SK-N-SH treated with all-trans-retinoic acid at 6 μM for 48 hours (cell line): Measurements from ENCODE around the gene SH2D3A.

Experiments used
- ARNTL ChIP-seq: fragments of 450-650 bp; formaldehyde crosslinking; IDR thresholded peaks from 2 replicates; pipeline ENCODE4 v1.5.0; 2020; ENCODE audit warnings: low read depth, mild to moderate bottlenecking, moderate library complexity, borderline replicate concordance
- ESRRG ChIP-seq: fragments of 250-450 bp; sonication (Bioruptor Pico); IDR thresholded peaks from 2 replicates; pipeline ENCODE4 v1.6.1; 2021; ENCODE audit warnings: mild to moderate bottlenecking
- GLIS3 ChIP-seq: fragments of 250-450 bp; sonication (Bioruptor Pico); IDR thresholded peaks from 2 replicates; pipeline ENCODE4 v1.5.0; 2020; ENCODE audit warnings: mild to moderate bottlenecking, moderate library complexity
- PPARA ChIP-seq: fragments of 250-450 bp; sonication (Bioruptor Pico); IDR thresholded peaks from 2 replicates; pipeline ENCODE4 v1.5.0; 2020; ENCODE audit warnings: mild to moderate bottlenecking, borderline replicate concordance
- RARB ChIP-seq: fragments of 250-450 bp; sonication (Bioruptor Pico); IDR thresholded peaks from 2 replicates; pipeline ENCODE4 v1.8.0; 2021; ENCODE audit warnings: mild to moderate bottlenecking, moderate library complexity
- SNAI2 ChIP-seq: fragments of 250-450 bp; sonication (Bioruptor Pico); IDR thresholded peaks from 2 replicates; pipeline ENCODE4 v1.5.0; 2020; ENCODE audit warnings: mild to moderate bottlenecking, moderate library complexity
- TCF4 ChIP-seq: fragments of 250-450 bp; sonication (Bioruptor Pico); IDR thresholded peaks from 2 replicates; pipeline ENCODE4 v1.8.0; 2021; ENCODE audit warnings: mild to moderate bottlenecking, moderate library complexity, borderline replicate concordance
- TOX ChIP-seq: fragments of 250-450 bp; sonication (Bioruptor Pico); IDR thresholded peaks from 2 replicates; pipeline ENCODE4 v1.8.0; 2021; ENCODE audit warnings: mild to moderate bottlenecking, moderate library complexity, borderline replicate concordance
- ZC3H10 ChIP-seq: fragments of 250-450 bp; sonication (Bioruptor Pico); IDR thresholded peaks from 2 replicates; pipeline ENCODE4 v1.5.1; 2021; ENCODE audit warnings: mild to moderate bottlenecking, moderate library complexity
- ZFP3 ChIP-seq: fragments of 250-450 bp; sonication (Bioruptor Pico); IDR thresholded peaks from 2 replicates; pipeline ENCODE4 v1.5.0; 2020; ENCODE audit warnings: mild to moderate bottlenecking, moderate library complexity
- ZFP30 ChIP-seq: fragments of 450-650 bp; formaldehyde crosslinking; IDR thresholded peaks from 2 replicates; pipeline ENCODE4 v1.5.0; 2022; ENCODE audit warnings: mild to moderate bottlenecking, moderate library complexity
- TF ChIP-seq, protein P1 (sequence below): fragments of 250-450 bp; sonication (Bioruptor Pico); IDR thresholded peaks from 2 replicates; pipeline ENCODE4 v1.8.0; 2020; ENCODE audit warnings: mild to moderate bottlenecking, moderate library complexity, borderline replicate concordance
- TF ChIP-seq, protein P2 (sequence below): fragments of 250-450 bp; sonication (Bioruptor Pico); IDR thresholded peaks from 2 replicates; pipeline ENCODE4 v1.5.1; 2020; ENCODE audit warnings: low read depth, mild to moderate bottlenecking, moderate library complexity
- TF ChIP-seq, protein P3 (sequence below): fragments of 250-450 bp; sonication (Bioruptor Pico); IDR thresholded peaks from 2 replicates; pipeline ENCODE4 v1.5.1; 2021; ENCODE audit warnings: mild to moderate bottlenecking, moderate library complexity

DNA sequence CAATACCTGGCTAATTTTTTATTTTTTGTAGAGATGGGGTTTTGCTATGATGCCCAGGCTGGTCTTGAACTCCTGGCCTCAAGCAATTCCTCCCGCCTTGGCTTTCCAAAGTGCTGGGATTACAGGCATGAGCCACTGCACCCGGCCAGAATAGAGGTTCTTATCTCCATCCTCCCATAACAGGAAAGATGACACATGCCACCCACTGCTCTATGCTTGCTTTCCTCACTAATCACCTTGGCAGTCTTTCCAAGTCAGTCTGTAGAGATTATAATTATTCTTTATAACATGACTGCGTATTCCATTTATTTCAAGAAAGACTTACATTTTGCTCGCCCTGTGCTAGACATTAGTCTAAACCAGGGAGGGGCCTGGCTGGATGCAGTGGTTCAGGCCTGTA lies 12.0 kb upstream of the SH2D3A start:
- TF ChIP-seq, protein P1, sequence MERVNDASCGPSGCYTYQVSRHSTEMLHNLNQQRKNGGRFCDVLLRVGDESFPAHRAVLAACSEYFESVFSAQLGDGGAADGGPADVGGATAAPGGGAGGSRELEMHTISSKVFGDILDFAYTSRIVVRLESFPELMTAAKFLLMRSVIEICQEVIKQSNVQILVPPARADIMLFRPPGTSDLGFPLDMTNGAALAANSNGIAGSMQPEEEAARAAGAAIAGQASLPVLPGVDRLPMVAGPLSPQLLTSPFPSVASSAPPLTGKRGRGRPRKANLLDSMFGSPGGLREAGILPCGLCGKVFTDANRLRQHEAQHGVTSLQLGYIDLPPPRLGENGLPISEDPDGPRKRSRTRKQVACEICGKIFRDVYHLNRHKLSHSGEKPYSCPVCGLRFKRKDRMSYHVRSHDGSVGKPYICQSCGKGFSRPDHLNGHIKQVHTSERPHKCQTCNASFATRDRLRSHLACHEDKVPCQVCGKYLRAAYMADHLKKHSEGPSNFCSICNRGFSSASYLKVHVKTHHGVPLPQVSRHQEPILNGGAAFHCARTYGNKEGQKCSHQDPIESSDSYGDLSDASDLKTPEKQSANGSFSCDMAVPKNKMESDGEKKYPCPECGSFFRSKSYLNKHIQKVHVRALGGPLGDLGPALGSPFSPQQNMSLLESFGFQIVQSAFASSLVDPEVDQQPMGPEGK = no peak
- TF ChIP-seq PPARA (CRISPR knock-in tag) = no peak
- no peak for TF ChIP-seq ZFP3 (CRISPR knock-in tag)
- no peak for TF ChIP-seq RARB (CRISPR knock-in tag)
- TF ChIP-seq ESRRG (CRISPR knock-in tag) = no peak
- no peak for TF ChIP-seq ZFP30
- TF ChIP-seq, protein P2, sequence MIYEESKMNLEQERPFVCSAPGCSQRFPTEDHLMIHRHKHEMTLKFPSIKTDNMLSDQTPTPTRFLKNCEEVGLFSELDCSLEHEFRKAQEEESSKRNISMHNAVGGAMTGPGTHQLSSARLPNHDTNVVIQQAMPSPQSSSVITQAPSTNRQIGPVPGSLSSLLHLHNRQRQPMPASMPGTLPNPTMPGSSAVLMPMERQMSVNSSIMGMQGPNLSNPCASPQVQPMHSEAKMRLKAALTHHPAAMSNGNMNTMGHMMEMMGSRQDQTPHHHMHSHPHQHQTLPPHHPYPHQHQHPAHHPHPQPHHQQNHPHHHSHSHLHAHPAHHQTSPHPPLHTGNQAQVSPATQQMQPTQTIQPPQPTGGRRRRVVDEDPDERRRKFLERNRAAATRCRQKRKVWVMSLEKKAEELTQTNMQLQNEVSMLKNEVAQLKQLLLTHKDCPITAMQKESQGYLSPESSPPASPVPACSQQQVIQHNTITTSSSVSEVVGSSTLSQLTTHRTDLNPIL = no peak
- TF ChIP-seq TCF4 = no peak
- no peak for TF ChIP-seq ARNTL
- TF ChIP-seq, protein P3, sequence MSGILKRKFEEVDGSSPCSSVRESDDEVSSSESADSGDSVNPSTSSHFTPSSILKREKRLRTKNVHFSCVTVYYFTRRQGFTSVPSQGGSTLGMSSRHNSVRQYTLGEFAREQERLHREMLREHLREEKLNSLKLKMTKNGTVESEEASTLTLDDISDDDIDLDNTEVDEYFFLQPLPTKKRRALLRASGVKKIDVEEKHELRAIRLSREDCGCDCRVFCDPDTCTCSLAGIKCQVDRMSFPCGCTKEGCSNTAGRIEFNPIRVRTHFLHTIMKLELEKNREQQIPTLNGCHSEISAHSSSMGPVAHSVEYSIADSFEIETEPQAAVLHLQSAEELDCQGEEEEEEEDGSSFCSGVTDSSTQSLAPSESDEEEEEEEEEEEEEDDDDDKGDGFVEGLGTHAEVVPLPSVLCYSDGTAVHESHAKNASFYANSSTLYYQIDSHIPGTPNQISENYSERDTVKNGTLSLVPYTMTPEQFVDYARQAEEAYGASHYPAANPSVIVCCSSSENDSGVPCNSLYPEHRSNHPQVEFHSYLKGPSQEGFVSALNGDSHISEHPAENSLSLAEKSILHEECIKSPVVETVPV = no peak
- TF ChIP-seq TOX = no peak
- no peak for TF ChIP-seq GLIS3 (CRISPR knock-in tag)
- no peak for TF ChIP-seq ZC3H10
- no peak for TF ChIP-seq SNAI2
